22Rv1 (cell line): ENCODE results near the gene POLR2L.

ENCODE experiments used
- CTCF ChIP-seq: fragments of 450-650 bp; IDR thresholded peaks from 2 replicates; pipeline ENCODE4 v1.5.1; 2017; ENCODE audit warnings: mild to moderate bottlenecking
- ZFX ChIP-seq: fragments of 450-650 bp; IDR thresholded peaks from 2 replicates; pipeline ENCODE4 v1.6.1; 2017; ENCODE audit warnings: antibody characterized with exemption, borderline replicate concordance

DNA sequence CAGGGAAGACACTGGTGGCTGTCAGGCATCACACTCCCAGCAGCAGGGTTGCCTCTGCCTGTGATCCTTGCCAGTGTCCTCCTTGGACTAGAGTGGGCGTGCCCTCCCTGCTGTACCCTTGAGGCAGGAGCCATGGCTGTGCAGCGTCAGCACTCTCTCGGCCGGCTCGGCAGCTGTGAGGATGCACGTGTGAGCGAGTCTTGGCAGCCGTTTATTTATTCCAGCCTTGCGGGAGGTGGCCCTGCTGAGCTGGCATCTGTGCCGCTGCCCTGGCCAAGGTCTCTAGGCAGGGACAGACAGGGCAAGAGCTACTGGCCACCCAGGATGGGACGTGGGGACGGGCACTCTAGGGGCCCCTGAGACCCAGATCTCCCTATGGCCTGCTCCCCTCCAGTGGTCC, 34.2 kb upstream of the POLR2L start:
- no peak for TF ChIP-seq CTCF
- TF ChIP-seq ZFX = no peak
